ENCODE results near the gene AOC3.
"Not testable (repeated sequence)": the region's sequence is repeated elsewhere in the genome, so short reads cannot be mapped to it uniquely, and the experiment has no call there.

Gene AOC3

DNA sequence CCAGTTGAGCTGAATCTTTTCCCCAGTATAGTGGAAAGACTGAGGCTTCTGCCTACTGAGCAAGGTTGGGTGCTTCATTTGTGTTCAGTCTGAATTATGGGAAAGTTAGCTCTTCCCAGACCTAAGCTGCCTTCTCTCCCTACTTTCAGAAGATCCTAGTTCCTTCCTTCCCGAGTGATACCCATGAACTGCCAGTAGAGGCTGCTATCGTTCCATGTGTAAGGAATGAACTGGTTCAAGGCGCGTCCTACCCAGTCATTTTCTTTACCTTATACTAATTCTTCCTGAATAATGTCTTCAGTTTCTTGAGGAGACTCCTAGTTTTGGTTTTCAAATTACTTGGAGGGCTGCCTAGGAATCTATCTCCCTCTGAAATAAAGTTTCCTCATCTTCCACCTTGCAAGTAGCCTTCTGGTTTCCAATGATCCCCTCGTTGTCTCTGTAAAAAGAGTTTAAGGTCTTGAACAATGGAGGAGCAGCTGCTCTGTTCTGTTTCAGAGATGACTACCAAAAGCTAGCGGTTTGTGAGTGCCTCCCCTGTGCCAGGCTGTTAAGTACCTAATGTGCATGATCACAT, 7.6 kb upstream of the AOC3 start:
- FAIRE-seq: no peak

DNA sequence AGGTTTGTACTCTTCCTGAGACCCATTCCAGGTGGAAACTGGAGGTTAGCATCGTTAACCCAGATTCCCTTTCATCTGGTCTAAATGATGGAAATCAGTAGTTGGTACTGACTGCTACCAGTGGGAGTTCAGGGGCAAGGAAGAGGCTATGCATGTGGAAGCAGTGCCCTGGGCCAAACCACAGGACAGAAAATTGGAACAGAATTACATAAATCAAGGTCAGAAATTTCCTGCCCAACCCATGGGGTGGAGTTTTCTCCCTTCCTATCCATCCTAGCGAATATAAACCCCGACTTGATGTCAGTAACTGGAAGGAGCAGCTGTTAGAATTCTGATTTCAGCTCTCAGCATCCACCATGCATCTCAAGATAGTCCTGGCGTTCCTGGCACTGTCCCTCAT, 6.7 kb upstream of the AOC3 start, which contains the start of gene AOC2:
AOC2 (plus strand) TSS at position 310 of the 400 bp plus-strand sequence; CDS start at position 357, 47 bp downstream.
- FAIRE-seq (no peak), DNase-seq (ENCODE audit: low spot score) (no peak)

More for the DNA sequence above, 7.6 kb upstream of the AOC3 start:
- DNase-seq (ENCODE audit: low spot score): peak; percentile 41

DNA sequence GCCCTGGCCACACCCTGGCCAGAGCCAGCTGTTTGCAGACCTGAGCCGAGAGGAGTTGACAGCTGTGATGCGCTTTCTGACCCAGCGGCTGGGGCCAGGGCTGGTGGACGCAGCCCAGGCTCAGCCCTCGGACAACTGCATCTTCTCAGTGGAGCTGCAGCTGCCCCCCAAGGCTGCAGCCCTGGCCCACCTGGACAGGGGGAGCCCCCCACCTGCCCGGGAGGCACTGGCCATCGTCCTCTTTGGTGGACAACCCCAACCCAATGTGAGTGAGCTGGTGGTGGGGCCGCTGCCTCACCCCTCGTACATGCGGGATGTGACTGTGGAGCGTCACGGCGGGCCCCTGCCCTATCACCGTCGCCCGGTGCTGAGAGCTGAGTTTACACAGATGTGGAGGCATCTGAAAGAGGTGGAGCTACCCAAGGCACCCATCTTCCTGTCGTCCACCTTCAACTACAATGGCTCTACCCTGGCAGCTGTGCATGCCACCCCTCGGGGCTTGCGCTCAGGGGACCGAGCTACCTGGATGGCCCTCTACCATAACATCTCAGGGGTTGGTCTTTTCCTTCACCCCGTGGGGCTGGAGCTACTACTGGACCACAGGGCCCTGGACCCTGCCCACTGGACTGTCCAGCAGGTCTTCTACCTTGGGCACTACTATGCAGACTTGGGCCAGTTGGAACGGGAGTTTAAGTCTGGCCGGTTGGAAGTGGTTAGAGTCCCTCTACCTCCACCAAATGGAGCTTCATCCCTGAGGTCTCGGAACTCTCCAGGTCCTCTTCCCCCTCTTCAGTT, 6.0 kb upstream of the AOC3 start:
- DNase-seq (ENCODE audit: low spot score) (no peak), FAIRE-seq (no peak)

DNA sequence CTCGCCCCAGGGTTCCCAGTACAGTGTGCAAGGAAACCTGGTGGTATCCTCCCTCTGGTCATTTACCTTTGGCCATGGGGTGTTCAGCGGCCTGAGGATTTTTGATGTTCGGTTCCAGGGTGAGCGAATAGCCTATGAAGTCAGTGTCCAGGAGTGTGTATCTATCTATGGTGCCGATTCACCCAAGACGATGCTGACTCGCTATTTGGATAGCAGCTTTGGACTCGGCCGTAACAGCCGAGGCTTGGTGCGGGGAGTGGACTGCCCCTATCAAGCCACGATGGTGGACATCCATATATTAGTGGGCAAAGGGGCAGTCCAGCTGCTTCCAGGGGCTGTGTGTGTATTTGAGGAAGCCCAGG, 5.5 kb upstream of the AOC3 start:
- FAIRE-seq: no peak
- peak; percentile 20 for DNase-seq (ENCODE audit: low spot score)

DNA sequence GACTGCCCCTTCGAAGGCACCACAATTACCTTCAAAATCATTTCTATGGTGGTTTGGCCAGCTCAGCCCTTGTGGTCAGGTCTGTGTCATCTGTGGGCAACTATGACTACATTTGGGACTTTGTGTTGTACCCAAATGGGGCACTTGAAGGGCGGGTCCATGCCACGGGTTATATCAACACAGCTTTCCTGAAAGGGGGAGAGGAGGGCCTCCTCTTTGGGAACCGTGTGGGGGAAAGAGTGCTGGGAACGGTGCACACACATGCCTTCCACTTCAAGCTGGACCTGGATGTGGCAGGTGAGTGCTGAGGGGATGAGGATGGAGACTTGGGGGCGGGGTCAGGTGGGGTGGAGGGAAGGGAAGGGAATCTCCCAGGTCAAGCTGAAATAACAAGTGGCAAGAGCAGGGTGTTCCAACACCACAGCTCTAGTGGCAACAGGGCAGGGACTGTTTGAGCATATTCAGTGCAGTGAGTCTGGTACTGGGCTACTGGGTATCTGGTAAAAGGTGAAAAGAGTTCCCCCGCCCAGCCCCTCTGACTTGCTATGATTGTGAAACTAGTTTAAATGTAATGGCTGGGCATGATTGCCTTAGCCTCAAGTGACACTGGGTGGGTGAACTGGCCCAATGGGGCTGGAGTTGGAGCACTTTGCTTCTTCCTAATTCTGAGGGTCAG, 4.9 kb upstream of the AOC3 start:
- FAIRE-seq (no peak), DNase-seq (ENCODE audit: low spot score) (peak; percentile 46)

DNA sequence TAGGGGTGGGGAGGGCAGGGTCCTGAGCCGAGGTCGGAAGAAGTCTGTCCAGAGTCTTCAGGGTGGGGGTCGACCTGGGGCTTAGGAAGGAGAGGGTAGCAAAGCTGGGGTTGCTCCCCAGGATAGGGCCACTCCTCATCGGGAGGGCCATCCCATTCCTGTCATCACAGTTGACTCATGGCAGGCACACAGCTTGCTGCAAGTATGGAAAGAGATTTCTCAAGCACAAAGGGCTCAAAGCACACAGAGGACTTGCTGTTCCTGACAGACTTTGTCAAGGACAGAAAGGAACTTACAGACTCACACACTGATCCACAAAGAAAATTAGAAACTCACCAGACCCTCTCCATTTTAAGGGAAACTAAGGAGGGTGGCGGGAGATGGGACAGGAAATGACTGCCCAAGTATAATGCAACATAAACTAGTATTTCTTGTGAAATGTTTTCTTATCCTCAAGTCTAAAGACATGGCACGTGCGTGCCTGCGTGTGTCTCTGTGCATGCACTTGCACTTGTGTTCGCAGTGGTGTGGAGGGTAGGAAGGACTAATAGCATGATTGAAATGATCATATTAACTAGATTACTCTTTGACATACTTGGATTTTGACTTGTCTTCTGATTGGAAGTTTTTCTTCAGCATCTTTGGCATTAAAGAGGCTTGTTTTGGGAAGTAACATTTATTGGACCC, 4.3 kb upstream of the AOC3 start:
- no peak for DNase-seq (ENCODE audit: low spot score)
- FAIRE-seq: no peak

DNA sequence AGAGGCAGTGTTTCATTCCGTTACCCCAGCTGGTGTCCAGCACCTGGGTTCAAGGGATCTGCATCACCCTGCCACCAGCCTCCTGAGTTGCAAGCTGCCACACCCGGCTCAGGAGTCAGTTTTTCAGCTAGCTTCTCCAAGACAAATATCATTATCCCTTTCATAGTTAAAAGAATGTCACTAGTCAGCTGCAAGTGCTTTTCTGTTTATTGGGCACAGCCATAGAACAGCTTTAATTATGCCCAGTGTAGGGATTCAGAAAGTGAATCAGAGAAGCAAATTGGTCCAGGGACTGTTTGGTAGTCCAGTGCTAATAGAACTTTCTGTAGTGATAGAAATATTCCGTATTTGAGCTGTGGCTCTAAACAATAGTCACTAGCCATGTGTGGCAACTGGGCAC, 2.9 kb upstream of the AOC3 start:
- FAIRE-seq (no peak), DNase-seq (ENCODE audit: low spot score) (no peak)

DNA sequence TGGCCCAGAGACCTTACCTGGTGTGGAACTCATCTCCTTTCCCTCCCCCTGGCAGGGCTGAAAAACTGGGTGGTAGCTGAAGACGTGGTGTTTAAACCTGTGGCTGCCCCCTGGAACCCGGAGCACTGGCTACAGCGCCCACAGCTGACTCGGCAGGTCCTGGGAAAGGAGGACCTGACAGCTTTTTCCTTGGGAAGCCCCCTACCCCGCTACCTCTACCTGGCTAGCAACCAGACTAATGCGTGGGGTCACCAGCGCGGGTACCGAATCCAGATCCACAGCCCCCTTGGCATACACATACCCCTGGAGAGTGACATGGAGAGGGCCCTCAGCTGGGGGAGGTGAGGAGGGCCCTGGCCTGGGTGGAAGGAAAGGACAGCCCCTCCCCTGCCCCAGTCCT, 2.0 kb upstream of the AOC3 start:
- FAIRE-seq: no peak

DNA sequence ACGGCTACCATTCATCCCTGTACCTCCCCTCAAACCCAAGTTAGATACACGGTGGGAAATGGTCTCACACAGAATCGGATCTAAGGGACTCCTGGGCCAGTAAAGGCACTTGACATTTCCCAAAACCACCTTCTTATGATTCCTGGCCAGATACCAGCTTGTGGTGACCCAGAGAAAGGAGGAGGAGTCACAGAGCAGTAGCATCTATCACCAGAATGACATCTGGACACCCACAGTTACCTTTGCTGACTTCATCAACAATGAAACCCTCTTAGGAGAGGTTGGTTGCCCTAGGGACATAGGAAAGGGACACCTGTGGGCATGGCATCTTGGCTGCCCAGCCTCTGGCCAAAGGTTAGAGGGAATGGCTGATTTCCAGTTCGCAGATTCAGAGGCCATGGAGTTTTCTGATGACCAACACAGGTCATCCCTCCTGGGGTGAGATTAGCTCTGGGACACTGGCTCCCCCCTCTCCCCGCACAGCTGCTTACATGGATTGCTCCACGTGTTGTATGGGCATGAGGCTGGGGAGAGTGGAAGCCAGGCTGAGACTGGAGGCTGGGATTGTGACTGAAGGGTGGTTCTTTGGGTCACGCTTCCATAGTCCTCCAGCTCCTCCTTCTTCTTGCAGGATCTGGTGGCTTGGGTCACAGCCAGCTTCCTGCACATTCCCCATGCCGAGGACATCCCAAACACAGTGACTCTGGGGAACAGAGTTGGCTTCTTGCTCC, 1.4 kb upstream of the AOC3 start:
- DNase-seq (ENCODE audit: low spot score) (peak; percentile 50), FAIRE-seq (peak; percentile 60)

More for the DNA sequence above, 2.0 kb upstream of the AOC3 start:
- DNase-seq (ENCODE audit: low spot score): no peak

DNA sequence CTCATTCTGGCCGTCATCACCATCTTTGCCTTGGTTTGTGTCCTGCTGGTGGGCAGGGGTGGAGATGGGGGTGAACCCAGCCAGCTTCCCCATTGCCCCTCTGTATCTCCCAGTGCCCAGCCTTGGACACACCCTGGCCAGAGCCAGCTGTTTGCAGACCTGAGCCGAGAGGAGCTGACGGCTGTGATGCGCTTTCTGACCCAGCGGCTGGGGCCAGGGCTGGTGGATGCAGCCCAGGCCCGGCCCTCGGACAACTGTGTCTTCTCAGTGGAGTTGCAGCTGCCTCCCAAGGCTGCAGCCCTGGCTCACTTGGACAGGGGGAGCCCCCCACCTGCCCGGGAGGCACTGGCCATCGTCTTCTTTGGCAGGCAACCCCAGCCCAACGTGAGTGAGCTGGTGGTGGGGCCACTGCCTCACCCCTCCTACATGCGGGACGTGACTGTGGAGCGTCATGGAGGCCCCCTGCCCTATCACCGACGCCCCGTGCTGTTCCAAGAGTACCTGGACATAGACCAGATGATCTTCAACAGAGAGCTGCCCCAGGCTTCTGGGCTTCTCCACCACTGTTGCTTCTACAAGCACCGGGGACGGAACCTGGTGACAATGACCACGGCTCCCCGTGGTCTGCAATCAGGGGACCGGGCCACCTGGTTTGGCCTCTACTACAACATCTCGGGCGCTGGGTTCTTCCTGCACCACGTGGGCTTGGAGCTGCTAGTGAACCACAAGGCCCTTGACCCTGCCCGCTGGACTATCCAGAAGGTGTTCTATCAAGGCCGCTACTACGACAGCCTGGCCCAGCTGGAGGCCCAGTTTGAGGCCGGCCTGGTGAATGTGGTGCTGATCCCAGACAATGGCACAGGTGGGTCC, 607 bp downstream of the AOC3 start:
- not testable (repeated sequence) for FAIRE-seq; DNase-seq (ENCODE audit: low spot score)

DNA sequence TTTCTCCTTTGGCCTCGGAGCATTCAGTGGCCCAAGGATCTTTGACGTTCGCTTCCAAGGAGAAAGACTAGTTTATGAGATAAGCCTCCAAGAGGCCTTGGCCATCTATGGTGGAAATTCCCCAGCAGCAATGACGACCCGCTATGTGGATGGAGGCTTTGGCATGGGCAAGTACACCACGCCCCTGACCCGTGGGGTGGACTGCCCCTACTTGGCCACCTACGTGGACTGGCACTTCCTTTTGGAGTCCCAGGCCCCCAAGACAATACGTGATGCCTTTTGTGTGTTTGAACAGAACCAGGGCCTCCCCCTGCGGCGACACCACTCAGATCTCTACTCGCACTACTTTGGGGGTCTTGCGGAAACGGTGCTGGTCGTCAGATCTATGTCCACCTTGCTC, 1.4 kb downstream of the AOC3 start:
- FAIRE-seq: no peak
- DNase-seq (ENCODE audit: low spot score): no peak

DNA sequence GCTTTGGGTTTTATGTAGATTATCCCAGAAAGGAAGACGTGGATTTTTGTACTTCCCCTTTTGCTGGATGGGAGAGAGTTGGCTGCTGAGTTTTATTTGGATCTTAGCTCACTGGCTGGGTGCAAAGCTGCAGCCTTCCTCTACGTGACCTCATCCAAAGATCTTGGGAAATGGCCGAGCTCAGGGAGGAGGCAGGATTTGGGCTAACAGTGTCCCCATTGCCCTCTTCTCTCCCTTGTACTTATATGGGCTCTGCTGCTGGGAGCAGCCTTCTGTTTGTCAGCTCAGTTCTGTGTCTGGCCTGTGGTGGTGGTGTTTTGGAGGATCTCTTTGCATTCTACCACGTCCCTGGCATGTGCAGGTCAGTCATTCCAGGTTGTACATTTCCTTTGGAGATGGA, 2.0 kb downstream of the AOC3 start:
- no peak for FAIRE-seq
- no peak for DNase-seq (ENCODE audit: low spot score)

DNA sequence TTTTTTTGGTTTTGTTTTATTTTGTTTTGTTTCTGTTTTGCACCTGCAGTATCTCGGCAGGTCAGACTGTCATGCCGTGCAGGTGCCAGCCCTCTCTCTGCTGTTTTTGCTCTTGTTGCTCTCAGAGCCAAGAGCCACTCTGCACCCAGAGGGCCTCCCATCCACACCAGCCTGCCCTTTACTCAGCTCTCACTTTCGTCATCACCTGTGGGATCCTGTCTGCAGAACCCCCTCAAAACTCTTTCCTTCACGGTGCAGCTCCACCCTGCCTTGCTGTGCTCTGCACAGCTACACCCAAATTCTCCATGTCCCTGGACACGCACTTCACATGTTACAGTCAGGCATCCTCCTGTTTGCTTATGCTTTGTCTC, 2.6 kb downstream of the AOC3 start:
- no peak for FAIRE-seq
- no peak for DNase-seq (ENCODE audit: low spot score)

DNA sequence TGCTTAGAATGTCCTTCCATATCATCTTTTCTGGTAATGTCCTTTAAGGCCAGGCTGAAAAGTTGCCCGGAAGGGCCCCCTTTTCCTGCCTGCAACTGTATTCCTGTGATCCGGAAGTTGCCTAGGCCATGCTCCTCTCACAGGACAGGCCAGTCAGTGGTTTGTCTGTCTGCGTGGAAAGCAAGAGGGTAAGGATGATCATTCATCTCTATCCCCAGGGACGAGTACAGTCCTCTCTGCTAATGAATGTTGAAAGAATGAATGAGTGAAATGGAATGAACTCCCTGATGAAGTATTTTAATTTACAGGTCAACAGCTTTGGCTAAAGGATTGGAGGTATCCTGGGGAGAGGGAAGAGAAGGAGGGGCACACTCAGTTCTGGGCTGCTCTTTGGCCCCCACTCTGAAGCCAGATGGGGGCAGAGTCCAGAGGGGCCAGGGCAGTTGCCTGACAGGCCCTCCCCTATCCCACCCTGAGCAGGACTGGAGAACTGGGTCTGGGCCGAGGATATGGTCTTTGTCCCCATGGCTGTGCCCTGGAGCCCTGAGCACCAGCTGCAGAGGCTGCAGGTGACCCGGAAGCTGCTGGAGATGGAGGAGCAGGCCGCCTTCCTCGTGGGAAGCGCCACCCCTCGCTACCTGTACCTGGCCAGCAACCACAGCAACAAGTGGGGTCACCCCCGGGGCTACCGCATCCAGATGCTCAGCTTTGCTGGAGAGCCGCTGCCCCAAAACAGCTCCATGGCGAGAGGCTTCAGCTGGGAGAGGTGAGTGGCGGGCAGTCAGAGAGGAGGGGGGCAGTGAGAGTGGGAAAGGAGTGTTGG, 3.2 kb downstream of the AOC3 start:
- DNase-seq (ENCODE audit: low spot score): no peak
- FAIRE-seq: no peak

DNA sequence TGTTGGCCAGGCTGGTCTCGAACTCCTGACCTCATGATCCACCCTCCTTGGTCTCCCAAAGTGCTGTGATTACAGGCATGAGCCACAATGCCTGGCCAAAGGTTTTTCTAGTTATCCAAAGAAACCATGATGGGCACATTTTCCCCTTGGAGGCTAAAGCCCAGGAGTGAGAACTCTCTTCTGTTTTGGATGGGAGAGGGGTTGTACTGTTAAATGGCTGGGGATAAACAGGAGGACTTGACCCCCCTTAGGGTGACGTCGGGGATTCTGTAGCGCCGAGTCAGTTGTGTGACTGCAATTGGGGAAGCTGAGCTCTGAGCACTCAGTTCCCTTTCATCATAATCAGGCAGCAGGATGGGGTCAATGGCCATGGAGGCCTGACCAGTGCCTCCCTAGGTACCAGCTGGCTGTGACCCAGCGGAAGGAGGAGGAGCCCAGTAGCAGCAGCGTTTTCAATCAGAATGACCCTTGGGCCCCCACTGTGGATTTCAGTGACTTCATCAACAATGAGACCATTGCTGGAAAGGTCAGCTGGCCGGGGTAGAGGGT, 4.1 kb downstream of the AOC3 start:
- FAIRE-seq: no peak

DNA sequence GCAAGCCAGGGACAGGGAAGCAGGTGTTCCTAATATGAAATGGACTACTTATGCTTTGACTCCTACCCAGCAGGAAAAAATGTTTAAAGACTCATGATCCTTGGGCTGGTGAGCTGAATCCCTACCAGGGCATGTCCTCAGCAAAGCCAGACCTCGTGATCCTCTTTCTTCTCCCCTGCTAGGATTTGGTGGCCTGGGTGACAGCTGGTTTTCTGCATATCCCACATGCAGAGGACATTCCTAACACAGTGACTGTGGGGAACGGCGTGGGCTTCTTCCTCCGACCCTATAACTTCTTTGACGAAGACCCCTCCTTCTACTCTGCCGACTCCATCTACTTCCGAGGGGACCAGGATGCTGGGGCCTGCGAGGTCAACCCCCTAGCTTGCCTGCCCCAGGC, 5.1 kb downstream of the AOC3 start:
- DNase-seq (ENCODE audit: low spot score); FAIRE-seq: not testable (repeated sequence)

More for the DNA sequence above, 4.1 kb downstream of the AOC3 start:
- DNase-seq (ENCODE audit: low spot score): no peak

DNA sequence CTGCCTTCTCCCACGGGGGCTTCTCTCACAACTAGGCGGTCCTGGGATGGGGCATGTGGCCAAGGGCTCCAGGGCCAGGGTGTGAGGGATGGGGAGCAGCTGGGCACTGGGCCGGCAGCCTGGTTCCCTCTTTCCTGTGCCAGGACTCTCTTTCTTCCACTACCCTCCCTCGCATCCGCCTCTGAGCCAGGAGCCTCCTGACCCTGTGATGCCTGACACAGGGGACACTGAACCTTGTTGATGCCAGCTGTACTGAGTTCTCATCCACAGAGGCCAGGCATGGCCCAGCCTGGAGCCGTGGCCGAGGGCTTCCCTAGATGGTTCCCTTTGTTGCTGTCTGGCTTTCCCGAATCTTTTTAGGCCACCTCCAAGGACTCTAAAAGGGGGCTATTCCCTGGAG, 5.5 kb downstream of the AOC3 start:
- not testable (repeated sequence) for DNase-seq (ENCODE audit: low spot score); FAIRE-seq

DNA sequence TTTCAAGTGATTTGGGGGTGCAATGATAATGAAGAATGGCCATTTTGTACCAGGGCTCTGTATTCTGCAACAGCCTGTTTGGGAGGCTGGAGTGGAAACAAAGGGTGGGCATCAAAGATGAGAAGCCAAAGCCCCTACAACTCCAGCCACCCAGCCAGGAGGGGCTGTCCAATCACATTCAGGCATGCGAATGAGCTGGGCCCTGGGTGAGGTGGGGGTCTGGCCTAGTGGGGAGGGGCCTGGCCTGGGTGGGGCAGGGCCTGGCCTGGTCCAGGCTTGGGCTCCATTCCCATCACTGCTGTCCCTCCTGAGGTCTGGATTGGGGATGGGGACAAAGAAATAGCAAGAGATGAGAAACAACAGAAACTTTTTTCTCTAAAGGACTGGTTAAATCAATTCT, 6.4 kb downstream of the AOC3 start:
- DNase-seq (ENCODE audit: low spot score): no peak
- no peak for FAIRE-seq

DNA sequence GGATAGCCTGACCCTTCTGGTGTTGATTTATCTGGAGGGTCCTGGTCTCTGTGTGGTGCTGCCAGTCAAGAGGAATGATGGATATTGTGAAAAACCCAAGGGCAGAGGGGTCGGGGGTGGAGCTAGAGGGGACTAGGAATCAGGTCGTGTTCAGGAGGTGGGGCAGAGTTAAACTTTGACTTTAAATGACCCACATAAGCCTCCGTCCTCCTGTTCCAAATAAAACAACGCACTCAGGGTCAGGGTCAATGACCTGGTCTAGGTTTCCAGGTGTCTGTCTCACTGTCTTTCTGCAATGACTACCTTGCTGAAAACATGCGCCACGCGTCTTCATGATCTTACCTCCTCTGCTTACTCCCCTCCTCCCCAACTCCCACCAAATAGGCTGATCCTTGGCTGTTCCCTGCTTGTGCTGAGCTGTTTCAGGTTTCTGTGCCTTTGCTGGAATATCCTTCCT, 14.7 kb downstream of the AOC3 start:
- DNase-seq (ENCODE audit: low spot score) (no peak), FAIRE-seq (no peak)
